ENCODE measurements around the gene IGFL2.
"Not testable (repeated sequence)": the region's sequence is repeated elsewhere in the genome, so short reads cannot be mapped to it uniquely, and the experiment has no call there.

Gene IGFL2

DNA sequence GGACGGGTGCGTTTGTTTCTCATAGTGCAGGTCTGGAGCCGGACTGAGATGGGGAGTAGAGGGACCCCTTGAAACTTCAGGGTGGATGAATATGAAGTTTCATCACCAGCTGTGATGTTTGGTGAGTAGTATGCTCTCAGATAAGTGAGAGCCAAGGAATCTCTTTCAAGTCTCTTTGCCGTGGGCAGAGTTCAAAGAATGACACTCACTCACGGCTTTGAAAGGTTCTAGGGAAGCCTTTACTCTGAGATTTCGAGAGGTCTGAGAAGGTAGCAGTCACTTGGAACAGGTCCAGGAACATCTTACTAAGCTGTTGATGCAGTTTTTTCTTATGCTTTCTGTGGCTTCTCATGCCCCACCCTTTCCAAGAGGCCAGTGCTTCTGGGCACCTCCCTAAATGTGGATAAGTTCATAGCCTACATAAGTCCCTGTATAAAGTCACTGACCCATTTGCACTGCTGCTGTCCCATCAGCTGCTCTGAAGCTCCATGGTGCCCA, at the start of gene IGFL2:
IGFL2 (plus strand) TSS at position 448 of the 498 bp plus-strand sequence; CDS start at position 489, 41 bp downstream.
- no peak for DNase-seq

DNA sequence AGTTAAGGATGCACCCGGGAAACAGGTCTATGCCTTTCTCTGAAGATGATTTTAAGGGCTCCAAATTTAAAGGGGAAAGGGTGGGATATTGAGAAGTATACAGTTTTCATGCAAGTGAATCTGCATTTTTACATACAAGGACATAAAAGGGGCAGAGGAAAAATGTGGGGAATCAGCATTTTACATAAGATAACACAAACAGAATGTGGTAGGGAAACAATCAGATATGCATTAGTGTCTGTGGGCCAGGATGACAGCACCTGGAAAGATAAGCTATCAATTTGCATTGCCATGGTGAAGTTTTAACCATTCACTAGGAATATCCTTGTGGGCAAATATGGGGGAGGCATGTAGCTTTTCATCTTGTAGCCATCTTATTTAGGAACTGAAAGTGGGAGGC, 47.7 kb upstream of the IGFL2 start:
- no peak for DNase-seq

DNA sequence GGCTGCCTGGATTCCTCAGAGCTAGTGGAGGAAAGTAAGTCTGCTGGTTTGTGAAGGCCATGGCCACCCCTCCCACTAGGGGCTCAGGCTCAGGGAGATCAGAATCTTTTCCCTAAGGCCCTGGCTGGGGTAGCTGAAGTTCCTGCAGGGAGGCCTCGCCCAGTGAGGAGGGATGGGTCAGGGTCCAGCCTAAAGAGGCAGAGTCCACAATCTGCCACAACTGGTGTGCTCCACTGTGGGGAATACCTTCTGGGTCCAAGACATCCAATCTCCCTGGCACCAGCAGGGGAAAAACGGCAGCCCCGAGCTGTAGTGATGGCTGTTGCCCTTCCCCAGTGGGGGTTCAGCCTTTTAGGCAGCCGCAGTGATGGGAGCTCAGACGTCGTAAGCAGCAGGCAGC, 46.7 kb upstream of the IGFL2 start:
- no peak for DNase-seq

DNA sequence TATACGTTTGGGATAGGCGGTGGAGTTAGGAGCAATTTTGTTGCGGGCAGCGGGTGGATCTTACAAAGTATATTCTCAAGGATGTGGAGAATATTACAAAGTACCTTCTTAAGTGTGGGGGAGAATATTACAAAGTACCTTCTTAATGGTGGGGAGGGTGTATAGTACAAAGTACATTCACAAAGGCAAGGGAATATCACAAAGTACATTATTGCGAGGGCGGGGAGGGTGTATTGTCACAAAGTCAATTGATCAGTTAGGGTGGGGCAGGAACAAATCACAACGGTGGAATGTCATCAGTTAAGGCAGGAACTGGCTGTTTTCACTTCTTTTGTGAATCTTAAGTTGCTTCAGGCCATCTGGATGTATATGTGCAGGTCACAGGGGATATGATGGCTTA, 45.7 kb upstream of the IGFL2 start:
- DNase-seq = not testable (repeated sequence)

DNA sequence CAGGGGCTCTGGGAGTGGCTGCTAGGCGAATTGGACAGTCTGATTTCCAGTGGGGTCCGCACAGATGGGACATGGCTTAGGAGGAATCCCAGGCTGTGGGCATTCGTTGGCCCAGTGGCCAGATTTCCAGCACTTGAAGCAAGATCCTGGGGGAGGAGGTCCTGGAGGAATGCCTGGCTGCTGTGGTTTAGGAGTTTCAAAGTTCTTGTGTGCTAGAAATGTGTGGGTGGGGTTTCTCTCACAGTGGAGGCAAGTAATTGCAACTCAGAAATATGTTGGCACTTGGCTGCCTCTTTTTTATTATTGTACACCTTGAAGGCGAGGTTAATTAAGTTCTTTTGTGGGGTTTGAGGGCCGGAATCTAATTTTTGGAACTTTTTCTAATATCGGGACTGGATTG, 40.7 kb upstream of the IGFL2 start:
- DNase-seq = no peak

DNA sequence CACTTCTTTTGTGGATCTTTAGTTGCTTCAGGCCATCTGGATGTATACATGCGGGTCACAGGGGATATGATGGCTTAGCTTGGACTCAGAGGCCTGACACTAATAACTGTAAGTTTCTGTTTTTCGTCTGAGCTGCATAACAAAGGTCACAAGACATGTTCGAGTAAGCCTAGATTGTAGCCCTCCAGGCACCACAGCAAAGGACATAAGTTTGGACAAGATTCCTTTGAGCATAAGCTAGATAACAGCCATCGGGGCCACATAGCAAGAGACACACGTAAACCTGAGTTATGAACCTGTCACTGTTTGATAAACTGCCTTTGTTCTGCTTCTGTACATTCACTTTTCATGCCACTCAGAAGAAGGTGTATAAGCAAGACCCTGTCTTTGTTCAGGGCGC, 38.2 kb upstream of the IGFL2 start:
- no peak for DNase-seq

DNA sequence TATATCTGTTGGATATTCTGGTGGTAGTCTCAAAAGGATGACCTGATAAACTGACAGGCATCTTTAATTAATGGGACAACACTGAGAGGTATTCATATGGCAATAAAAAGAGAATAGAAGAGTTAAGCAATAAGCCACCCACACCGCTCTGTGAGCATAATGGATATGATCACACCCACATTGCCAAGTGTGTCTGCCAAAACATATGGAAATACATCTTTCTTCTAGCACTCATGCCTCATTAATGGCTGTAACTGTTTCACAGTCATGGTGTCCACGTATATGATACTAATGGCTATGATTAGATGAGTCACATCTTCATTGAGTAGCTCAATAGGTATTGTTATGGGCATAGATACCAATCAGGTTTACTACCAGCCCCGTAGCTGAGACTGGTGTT, 36.7 kb upstream of the IGFL2 start:
- no peak for DNase-seq

DNA sequence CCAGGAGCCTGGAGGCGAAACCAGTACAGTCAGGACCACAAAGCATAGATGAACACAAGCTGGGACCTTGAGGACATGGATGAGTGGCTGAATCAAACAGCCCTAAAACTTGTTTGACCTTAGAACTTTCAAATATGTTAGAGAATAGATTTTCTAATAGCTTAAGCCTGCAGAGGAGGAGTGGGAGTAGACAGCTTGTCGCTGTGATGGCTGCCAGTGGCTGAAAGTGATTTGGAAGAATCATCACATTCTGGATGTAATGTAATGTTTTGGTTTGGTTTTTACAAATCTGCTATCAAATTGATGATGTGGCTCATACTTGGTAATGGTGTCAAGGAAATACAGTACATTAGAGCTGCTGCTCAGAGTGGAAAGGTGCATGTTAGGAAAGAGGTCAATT, 35.5 kb upstream of the IGFL2 start:
- no peak for DNase-seq

DNA sequence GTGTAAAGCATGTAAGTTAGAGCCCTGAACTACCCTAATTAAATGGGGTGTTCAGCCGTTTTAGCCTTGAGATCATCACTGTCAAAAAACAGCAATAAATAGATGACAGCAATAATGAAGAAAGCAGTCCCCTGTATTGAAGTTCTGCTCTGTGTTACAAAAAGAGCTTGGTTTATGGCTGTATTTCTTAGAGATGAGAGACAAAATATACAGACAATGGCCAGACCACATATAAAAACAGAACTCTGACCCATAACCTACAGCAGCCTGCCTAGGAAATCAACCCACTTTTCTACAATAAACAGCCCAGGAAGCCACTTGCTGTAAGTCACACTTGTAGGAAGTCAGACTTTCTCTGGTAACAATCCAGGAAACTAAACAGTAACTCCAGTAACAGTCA, 34.3 kb upstream of the IGFL2 start:
- DNase-seq = no peak

DNA sequence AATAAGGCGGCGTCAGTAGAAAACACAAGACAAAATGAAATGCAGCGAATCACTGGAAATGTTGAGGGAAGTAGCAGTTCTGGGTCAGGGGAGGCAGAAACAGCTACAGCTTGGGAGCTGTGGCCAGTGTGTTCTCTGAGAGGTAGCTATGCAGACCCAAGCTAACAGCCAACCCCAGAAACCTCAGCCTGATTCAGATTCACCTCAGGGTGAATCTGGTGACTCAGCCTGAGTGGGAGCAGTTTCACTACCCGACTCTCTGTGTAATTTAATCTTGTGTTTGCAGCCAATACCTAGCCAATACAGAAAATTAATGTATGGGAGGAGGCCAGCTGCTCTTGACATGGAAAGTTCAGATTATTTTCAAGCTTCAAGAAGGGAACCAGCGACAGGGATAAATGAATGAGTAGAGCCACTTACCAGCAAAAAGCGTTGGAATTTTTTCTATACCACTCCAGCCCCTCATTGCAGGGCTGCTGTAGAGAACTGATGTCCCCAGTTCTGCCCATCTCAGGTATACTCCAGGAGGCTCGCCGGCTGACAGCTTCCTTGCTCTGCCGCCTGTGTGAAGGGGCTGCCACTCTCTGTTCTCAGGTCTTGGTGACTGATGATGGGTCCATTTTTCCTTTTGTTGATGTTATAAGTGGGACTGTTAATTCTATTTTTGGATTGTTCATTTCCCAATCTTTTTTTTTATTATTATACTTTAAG, 32.5 kb upstream of the IGFL2 start:
- DNase-seq = peak in 1 of 2 experiments; percentile 6

DNA sequence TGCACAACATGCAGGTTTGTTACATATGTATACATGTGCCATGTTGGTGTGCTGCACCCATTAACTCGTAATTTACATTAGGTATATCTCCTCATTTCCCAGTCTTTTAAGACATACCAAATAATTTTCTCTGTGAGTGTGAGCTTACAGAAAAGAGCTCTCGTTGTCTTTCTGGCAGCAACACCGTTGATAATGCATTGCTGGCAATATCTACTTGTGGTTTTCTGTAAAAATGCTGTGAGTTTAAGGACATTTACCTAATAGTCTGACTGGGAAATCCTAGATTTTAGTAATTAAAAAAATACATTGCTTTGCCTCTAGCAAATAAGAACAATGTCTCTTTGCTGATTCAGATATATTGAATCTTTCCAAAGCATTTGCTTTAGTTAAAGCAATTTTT, 31.9 kb upstream of the IGFL2 start:
- no peak for DNase-seq

DNA sequence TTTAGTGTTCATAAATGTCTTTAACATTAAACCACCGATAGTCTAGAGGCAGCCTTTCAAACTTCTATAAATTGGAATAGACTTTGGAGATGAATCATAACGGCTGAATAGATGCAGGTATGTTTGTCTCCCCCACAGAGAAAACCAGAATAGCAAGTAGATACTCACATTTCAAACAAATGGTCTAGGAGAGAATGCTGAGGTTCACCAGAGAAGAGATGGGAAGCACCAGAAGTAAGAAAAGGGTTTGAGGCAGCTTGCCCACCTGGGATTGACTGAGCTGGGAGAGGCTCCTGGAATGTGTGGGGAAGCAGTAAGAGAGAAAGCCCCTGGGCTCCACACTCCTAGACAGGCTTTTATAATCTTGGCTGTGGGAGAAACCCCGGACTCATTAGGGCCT, 29.9 kb upstream of the IGFL2 start:
- no peak for DNase-seq

DNA sequence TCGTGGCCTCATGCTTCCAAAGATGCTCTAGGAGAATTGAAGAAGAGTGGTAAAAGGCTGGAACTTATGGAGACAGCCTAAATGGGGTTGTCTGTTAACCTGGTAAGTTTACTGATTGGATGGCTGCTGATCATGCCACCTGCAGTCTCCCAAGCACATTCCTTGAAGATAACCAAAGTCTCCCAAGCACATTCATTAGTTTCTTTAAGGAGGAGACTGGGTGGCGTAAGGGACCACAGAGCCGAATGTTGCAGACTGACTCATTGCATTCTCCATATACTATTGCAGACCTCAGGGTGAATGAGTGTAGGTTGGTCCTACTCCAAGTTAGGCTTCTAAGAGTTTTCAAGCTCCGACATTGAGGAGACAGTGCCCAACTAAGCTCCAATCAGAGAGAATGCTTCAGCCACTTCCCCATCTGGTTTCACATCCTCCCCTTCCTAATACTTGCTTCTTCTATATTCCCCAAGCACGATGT, 23.4 kb upstream of the IGFL2 start, which contains the start of gene IGFL3:
IGFL3 (minus strand) TSS at position 51 of the 478 bp plus-strand sequence; CDS start at position 12, 39 bp downstream.
- no peak for DNase-seq

DNA sequence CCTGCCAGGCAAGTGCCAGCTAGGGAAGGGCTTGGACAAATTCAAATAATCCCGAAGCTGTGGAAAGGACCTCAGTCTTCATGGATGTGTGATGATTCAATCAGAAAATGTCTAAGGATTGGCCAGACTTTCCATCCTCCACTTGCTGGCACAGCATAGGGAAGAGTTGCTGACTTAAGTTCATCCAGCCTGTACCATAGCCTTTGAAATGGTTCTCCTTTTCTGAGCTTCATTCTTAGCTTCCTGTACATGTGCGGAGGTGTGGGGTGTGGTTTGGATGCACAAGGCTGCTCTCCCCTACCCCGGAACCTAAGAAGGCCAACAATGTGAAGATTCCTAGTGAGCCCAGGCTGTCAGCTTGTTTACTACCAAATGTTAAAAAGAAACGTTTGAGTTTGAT, 22.6 kb upstream of the IGFL2 start:
- no peak for DNase-seq

DNA sequence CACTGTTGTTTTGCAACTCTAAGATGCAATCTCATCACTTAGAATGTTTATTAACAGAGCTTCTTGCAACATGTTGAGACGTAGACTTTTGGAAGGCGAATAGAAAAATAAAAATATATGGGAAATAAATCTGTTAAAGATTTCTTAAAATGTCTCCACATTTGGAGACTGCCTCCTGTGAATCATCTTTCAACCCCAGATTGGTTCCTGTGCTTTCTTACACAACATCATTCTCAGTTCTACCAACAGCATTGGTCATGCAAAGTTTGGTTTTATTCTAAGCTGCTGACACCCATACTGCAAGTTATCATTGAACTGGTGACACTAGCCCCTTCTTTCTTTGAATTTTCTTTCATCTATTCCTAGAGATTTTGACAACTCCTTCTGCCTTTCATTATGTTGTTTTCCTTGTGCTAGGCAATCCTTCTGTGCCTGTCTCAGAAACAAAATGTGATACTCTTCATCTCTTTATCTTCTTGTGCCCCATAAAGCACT, 21.9 kb upstream of the IGFL2 start:
- DNase-seq = no peak

DNA sequence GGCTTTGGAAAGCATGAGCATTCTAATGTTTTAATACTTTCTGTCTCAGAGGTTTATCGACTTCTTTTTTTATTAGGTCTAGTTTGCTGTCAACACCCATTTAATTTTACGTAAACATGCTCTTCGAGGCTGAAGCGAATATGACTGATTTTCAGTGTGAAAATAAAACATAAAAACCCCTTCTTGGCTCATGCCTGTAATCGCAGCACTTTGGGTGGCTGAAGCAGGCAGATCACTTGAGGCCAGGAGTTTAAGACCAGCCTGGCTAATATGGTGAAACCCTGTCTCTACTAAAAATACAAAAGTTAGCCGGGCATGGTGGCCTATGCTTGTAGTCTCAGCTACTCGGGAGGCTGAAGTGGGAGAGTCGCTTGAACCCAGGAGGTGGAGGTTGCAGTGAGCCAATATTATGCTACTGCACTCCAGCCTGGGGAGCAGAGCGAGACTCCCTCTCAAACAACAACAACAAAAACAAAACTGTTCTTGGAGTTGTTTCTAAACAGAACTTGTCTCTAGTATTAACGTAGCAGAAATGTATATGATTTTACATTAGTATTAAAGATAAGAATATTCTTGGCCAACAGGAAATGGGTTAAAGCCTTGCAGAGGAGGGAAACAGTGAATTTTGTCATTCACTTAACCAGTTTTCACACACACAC, 16.4 kb upstream of the IGFL2 start:
- no peak for DNase-seq

DNA sequence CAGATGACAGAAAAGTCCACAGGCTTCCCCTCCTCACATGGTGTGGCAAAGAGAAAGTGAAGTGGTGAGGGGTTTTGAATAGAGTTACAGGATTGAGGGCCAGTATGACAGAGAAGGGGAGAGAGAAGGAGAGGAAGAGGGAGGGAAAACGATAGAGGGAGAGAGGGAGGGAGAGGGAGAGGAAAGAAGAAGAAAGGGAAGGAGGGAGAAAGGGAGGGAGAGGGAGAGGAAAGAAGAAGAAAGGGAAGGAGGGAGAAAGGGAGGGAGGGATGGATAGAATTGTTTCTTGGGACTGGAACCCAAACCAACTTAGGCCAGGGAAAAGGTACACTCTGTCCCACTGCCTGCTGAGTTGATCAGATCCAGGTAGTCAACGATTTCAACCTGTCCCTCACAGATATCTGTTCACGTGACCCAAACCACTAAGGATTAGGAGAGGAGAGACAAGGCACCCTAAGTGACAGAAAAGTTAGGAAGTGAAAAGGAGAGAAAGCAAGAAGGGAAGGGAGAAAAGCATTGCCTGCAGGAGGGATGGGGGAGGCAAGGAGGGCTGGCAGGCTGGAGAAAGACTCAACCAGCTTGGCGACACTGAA, 15.4 kb upstream of the IGFL2 start:
- DNase-seq = no peak

DNA sequence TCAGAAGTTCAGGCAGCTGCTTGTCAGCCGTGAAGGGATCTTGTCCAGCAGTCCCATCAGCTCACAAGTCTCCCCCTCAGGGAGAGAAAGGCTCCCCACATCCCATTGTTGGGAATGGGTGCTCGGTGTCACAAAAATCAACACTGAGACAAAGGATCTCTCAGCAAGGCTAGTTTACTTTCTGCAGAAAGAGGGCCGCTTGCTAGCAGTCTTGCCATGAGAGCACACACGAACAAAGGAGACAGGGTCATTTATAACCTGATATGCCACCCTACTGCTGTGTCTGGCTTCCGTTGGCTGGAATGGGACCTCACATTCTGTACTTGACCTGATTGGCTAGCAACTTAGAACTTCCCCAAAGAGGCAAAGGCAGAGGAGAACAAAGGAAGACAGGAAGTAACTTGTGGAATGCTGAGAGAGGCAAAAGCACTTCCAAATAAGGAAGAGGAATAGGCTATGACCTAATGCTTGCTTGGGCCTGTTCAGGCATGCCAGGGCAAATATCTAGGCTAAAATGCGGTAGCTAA, 14.9 kb upstream of the IGFL2 start:
- DNase-seq = peak in 1 of 2 experiments; percentile 74

DNA sequence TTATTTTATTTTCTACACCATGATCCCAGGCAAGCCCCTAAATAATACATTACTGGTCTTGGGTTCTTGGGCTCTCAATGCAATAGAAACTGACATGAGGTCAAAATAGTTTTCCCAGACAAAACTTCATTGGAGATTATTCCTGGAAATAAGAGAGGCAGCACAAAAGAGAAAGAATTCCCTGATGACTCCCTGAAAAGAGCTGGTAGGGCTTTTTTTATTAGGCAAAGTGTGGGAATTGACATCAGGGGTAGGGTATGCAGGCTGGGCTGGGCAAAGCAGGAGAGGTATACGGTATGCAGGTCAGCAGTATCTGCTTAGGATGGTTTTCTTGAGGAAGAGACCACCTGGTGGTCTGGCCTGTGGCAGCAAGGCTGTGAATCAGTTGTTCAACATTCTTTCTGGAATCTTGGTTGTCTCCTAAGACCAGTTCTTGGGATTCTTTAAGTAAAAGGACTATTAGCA, 14.2 kb upstream of the IGFL2 start:
- DNase-seq = no peak

DNA sequence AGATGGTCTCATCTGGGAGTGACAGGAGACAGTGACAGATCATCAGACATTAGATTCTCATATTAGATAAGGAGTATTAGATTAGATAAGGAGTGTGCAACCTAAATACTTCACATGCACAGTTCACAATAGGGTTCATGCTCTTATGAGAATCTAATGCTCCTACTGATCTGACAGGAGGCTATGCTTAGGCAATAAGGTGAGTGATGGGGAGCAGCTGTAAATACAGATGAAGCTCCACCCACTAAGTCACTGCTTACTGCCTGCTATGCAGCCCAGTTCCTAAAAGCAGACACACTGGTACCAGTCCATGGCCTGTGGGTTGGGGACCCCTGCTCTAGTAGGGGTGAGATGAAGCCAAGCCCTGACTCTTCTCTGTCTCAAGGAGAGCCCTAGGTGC, 13.5 kb upstream of the IGFL2 start:
- no peak for DNase-seq

DNA sequence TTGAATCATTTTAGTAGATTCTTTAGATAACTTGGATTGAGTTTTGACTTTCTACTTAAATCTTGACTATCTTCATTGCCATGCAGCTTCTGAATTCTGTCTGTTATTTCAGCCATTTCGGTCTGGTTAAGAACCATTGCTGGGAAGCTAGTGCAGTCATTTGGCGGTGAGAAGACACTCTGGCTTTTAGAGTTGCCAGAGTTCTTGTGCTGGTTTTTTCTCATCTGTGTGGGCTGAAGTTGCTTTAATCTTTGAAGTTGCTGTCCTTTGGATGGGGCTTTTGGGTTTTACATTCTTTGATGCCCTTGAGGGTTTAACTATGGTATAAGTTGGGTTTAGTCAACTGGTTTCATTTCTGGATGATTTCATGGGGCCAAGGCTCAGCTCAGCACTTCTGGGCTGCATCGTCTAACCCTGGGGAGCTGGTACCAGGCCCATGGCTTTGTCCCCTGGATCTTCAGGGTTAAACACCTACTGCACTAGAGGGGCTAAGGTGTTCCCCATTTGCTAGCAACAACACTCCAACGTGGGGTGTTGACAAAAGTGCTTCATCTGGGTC, 10.0 kb upstream of the IGFL2 start:
- no peak for DNase-seq

DNA sequence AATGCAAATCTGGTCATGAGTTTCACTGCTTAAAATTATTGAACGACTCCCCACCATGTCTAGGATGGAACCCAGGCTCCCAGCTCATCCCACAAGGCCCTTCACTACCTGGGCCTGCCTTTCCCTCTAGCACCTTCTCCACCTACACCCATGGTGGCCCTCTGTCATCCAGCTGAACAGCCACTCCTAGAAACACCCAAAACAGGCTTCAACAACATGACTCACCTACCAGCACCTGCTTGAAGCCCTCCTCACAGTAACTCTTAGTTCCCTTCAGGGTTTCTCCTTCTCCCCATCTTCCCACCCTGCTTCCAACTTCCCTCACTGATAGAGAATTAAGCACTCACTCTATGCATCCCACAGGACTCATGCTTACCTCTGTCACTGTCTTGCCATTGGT, 6.6 kb upstream of the IGFL2 start:
- no peak for DNase-seq

DNA sequence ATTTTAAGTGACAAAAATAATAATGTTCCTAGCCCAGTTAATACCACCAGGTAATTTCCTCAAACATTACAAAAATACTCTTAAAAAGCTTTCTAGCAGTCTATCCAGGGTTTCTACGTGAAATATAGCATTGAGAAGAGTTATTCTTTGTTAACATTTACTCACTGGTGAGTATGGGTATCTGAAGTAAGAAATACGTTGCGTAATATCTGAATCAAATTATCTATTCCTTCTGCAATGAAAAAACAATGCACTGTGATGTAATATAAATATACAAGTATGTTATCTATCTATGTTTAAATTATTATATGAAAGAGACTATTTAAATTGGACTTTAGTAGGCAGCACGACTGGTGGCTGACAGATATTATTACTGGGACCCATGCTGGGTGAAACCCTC, 5.7 kb upstream of the IGFL2 start:
- no peak for DNase-seq

All from SW 1271 (cell line).